CD4-positive, alpha-beta T cell (primary cell): ENCODE measurements around the gene PDGFA. TPM values are rescaled to one million over a fixed set of nuclear protein-coding genes. Genes with fewer than 3 reads are reported as not detected.

Source experiments
- ATAC-seq: fragments of 200-7000 bp; cut with Tn5 transposase; one replicate; pipeline ENCODE4 v1.10.0; 2022; ENCODE audit warnings: mild to moderate bottlenecking; ENCODE audit not compliant: poor library complexity
- CTCF ChIA-PET: fragments of 350-600 bp; sonication (Branson Sonifier 250); formaldehyde crosslinking; loops from one replicate; lab custom pipeline; 2021; ENCODE audit warnings: antibody characterized with exemption, inconsistent platforms; lab: Charles Lee
- POLR2A ChIA-PET: fragments of 350-600 bp; sonication (Branson Sonifier 250); formaldehyde crosslinking; loops from one replicate; lab custom pipeline; 2021; ENCODE audit warnings: antibody characterized with exemption, inconsistent platforms; lab: Charles Lee
- DNase-seq, 14 experiments: peaks; one replicate each; pipeline ENCODE4 v3.0.0-alpha.2; 2013 to 2020; ENCODE audit warnings: mixed read lengths in 2 of 14
- H3K27ac ChIP-seq, 2 donors: one replicate each; pipeline versions ENCODE4 v1.5.1 to v1.7.0; 2013; ENCODE audit warnings: low read length in 2 of 2, low read depth in 1 of 2, mild to moderate bottlenecking in 1 of 2
- H3K27me3 ChIP-seq, 2 experiments: 1 replicate in 1 of 2; 2 replicates in 1 of 2; pipeline versions ENCODE4 v1.6.1 to v1.7.0; 2013; ENCODE audit warnings: low read length in 2 of 2, control low read depth in 1 of 2, mild to moderate bottlenecking in 1 of 2, moderate library complexity in 1 of 2; ENCODE audit not compliant: insufficient read depth in 2 of 2, control insufficient read depth in 1 of 2
- H3K36me3 ChIP-seq: one replicate; pipeline ENCODE4 v1.6.1; 2013; ENCODE audit warnings: low read length, control low read depth; ENCODE audit not compliant: insufficient read depth
- H3K4me1 ChIP-seq: one replicate; pipeline ENCODE4 v1.6.1; 2013; ENCODE audit warnings: low read length, control low read depth; ENCODE audit not compliant: insufficient read depth
- H3K4me3 ChIP-seq: one replicate; pipeline ENCODE4 v1.5.1; 2013; ENCODE audit warnings: mild to moderate bottlenecking, low read length, moderate library complexity
- H3K9me3 ChIP-seq, 2 experiments: 1 replicate in 1 of 2; 2 replicates in 1 of 2; pipeline versions ENCODE4 v1.6.1 to v1.7.0; 2013; ENCODE audit warnings: low read length in 2 of 2, mild to moderate bottlenecking in 2 of 2, control low read depth in 1 of 2, moderate library complexity in 1 of 2; ENCODE audit not compliant: control insufficient read depth in 1 of 2, insufficient read depth in 1 of 2
- H3K27ac Mint-ChIP-seq: one replicate; pipeline ENCODE4 v1.8.0; 2020; ENCODE audit warnings: mixed read lengths
- H3K27me3 Mint-ChIP-seq: one replicate; pipeline ENCODE4 v1.8.0; 2021; ENCODE audit warnings: mixed read lengths
- H3K36me3 Mint-ChIP-seq: one replicate; pipeline ENCODE4 v1.8.0; 2021; ENCODE audit warnings: low read depth, mixed read lengths
- H3K4me1 Mint-ChIP-seq: one replicate; pipeline ENCODE4 v1.8.0; 2021; ENCODE audit warnings: low read depth, mixed read lengths
- H3K4me3 Mint-ChIP-seq: one replicate; pipeline ENCODE4 v1.8.0; 2020; ENCODE audit warnings: mild to moderate bottlenecking, mixed read lengths
- H3K9me3 Mint-ChIP-seq: one replicate; pipeline ENCODE4 v1.8.0; 2020; ENCODE audit warnings: mixed read lengths
- intact Hi-C, 2 experiments: fragments of 100-400 bp; cut with DNase I in 1 of 2; cut with micrococcal nuclease in 1 of 2; formaldehyde crosslinking; loops; one replicate each; pipeline versions ENCODE4 v1.15.1 to v1.9.0; 2023 to 2025; cut with DNase I, micrococcal nuclease
- total RNA-seq, 174 experiments: library from RNA in 2 of 174; stranded (reverse) in 2 of 174; gene quantifications; one replicate each; pipeline ENCODE4 v1.2.3 and lab custom pipeline; 2021 to 2026
- TF ChIP-seq, protein P1 (sequence below): fragments of 200-600 bp; IDR thresholded peaks from one replicate; pipeline ENCODE4 v1.8.0; 2022; ENCODE audit warnings: antibody characterized with exemption, mild to moderate bottlenecking

The PDGFA gene
- total RNA-seq, 2 experiments from 2014 or later = 0.55 to 0.70 TPM

- peaks cover 5% of the 10 kb centered on the region for H3K27me3 Mint-ChIP-seq
- DNase-seq = no peak
Observed at GRCh38 chr7:508461-509170, 11.0 kb downstream of the PDGFA start.

GRCh38 chr7:507623-508300 is 11.9 kb downstream of the PDGFA start:
- intact Hi-C loops = loop anchor here in 1 of 2 experiments (5.0 kb wide), 1 partner anchor 175 kb away; no protein-coding TSS in a partner anchor
- H3K9me3 Mint-ChIP-seq = no peaks in the 10 kb centered on the region
- H3K36me3 Mint-ChIP-seq = no peaks in the 10 kb centered on the region
- peaks cover 3% of the 10 kb centered on the region for H3K27me3 Mint-ChIP-seq
- ChIA-PET CTCF (no interaction called here), POLR2A (no interaction called here)
- no peak overlapping the region for H3K4me3 Mint-ChIP-seq
- ATAC-seq (no peak), DNase-seq (no peak)
- Histone ChIP-seq H3K9me3 (no peaks in the 10 kb centered on the region), H3K4me3 (no peak overlapping the region), H3K4me1 (no peaks in the 10 kb centered on the region), H3K36me3 (no peaks in the 10 kb centered on the region), H3K27ac (no peak overlapping the region), H3K27me3 (no peaks in the 10 kb centered on the region)
- no peaks in the 10 kb centered on the region for H3K4me1 Mint-ChIP-seq
- H3K27ac Mint-ChIP-seq = no peak overlapping the region
- TF ChIP-seq, protein P1, sequence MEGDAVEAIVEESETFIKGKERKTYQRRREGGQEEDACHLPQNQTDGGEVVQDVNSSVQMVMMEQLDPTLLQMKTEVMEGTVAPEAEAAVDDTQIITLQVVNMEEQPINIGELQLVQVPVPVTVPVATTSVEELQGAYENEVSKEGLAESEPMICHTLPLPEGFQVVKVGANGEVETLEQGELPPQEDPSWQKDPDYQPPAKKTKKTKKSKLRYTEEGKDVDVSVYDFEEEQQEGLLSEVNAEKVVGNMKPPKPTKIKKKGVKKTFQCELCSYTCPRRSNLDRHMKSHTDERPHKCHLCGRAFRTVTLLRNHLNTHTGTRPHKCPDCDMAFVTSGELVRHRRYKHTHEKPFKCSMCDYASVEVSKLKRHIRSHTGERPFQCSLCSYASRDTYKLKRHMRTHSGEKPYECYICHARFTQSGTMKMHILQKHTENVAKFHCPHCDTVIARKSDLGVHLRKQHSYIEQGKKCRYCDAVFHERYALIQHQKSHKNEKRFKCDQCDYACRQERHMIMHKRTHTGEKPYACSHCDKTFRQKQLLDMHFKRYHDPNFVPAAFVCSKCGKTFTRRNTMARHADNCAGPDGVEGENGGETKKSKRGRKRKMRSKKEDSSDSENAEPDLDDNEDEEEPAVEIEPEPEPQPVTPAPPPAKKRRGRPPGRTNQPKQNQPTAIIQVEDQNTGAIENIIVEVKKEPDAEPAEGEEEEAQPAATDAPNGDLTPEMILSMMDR = no peak

More at GRCh38 chr7:508461-509170, 11.0 kb downstream of the PDGFA start:
- no peaks in the 10 kb centered on the region for H3K36me3 Mint-ChIP-seq
- ChIA-PET POLR2A (no interaction called here), CTCF (no interaction called here)
- TF ChIP-seq, protein P1 = no peak
- H3K4me3 Mint-ChIP-seq = no peak overlapping the region
- H3K27me3 ChIP-seq = no peaks in the 10 kb centered on the region
- intact Hi-C loops = loop anchor here in 1 of 2 experiments (5.0 kb wide), 1 partner anchor 176 kb away; no protein-coding TSS in a partner anchor
- H3K9me3 ChIP-seq = no peaks in the 10 kb centered on the region
- no peaks in the 10 kb centered on the region for H3K4me1 Mint-ChIP-seq
- H3K9me3 Mint-ChIP-seq = no peaks in the 10 kb centered on the region
- H3K36me3 ChIP-seq = no peaks in the 10 kb centered on the region
- H3K27ac Mint-ChIP-seq = no peak overlapping the region
- H3K27ac ChIP-seq = no peak overlapping the region
- no peak overlapping the region for H3K4me3 ChIP-seq
- H3K4me1 ChIP-seq = no peaks in the 10 kb centered on the region
- no peak for ATAC-seq

DNA sequence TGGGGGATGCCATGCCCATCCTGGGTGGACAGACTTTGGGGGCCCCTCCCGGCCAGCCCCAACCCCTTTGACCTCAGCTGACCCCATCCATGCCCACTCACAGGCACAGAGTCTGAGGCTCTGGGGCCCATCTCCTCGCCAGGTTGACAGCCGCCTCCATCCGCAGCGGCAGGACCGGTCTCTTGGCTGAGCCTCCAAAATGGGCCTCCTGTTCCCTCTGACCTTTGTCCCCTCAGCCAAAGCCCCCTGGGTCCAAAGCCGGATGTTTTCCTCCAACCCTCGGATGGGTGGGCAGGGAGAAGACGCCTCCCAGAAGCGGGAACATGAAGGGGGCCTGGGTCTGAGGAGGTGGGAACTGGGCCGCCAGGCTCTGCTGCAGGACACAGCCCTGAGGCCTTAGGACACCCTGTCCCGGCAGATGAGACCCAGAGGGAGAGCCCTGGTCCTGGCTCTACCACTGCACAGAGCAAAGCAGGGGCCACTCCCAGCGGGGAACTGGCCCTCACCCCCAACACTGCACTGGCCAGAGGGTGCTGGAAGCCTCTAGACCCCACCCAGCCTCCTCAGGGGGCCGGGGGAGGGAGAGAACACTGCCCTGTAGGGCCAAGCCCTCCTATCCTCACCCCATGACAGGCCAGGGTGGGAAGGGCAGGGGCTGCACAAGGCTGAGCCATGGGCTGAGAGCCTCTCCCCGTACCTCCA is 12.6 kb downstream of the PDGFA start:
- Mint-ChIP-seq H3K4me1 (no peaks in the 10 kb centered on the region), H3K27ac (no peak overlapping the region), H3K4me3 (no peak overlapping the region), H3K9me3 (no peaks in the 10 kb centered on the region), H3K27me3 (peaks cover 3% of the 10 kb centered on the region), H3K36me3 (no peaks in the 10 kb centered on the region)
- no peak overlapping the region for H3K4me3 ChIP-seq
- ATAC-seq (no peak), DNase-seq (no peak)
- POLR2A ChIA-PET = no interaction called here
- no peaks in the 10 kb centered on the region for H3K36me3 ChIP-seq
- no peaks in the 10 kb centered on the region for H3K4me1 ChIP-seq
- TF ChIP-seq, protein P1 = no peak
- CTCF ChIA-PET = no interaction called here
- no peaks in the 10 kb centered on the region for H3K9me3 ChIP-seq
- no peak overlapping the region for H3K27ac ChIP-seq
- no peaks in the 10 kb centered on the region for H3K27me3 ChIP-seq
- intact Hi-C loops = loop anchor here in 1 of 2 experiments (5.0 kb wide), 1 partner anchor 175 kb away; no protein-coding TSS in a partner anchor
